Activated CD4-positive, alpha-beta T cell treated with anti-CD3 and anti-CD28 coated beads, Interleukin-2, amount 50 U/mL, for 4 hours (primary cell): ENCODE results near the gene LRFN5.
"Not testable (repeated sequence)": the region's sequence is repeated elsewhere in the genome, so short reads cannot be mapped to it uniquely, and the experiment has no call there.

Experiments used
- DNase-seq, 2 experiments: peaks; one replicate each; pipeline ENCODE4 v3.0.0-alpha.2; 2020

The LRFN5 gene

DNA sequence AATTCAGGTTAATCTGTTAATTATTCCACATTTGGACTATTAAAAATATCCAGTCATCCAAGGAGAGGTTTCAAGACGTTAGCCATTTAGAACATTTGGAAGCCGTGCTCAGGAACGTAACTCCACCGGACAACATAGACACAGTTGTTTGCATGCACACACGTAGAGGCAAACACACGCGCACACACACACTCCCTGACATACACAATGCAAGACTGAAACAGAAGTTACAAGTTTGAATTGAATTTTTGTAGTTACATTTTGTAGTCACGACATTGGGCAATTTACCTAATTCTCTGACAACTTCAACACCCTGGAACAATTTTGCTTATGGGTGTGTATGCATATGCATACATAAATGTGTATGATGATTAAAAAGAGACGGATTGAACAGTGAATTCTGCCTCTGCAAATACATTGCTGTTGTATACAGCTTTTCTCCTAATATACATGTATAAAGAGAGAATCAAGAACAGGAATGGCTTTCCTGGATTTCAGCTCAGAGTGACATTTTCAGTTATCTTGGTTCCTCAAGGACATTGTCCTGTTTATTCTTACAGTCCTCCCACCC is 298.8 kb downstream of the LRFN5 start:
- DNase-seq: no peak

DNA sequence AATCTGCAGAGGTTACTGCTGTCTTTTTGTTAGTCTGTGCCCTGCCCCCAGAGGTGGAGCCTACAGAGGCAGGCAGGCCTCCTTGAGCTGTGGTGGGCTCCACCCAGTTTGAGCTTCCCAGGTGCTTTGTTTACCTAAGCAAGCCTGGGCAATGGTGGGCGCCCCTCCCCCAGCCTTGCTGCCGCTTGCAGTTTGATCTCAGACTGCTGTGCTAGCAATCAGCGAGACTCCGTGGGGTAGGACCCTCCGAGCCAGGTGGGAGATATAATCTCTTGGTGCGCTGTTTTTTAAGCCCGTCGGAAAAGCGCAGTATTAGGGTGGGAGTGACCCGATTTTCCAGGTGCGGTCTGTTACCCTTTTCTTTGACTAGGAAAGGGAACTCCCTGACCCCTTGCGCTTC is 304.5 kb downstream of the LRFN5 start:
- not testable (repeated sequence) for DNase-seq

DNA sequence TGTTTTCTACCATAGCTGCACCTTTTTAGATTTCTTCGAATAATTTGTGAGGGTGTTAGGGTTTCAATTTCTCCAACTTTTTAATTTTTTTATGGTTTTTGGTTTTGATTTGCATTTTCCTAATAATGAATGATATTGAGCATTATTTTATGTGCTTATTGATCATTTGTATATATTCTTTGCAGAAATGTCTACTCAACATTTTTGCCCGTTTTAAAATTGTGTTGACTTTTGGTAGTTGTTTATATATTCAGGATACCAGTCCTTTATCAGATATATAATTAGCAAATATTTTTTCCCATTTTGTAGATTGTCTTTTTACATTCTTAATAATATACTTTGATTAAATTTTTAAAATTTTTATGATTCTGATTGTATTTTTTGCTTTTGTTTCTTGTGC is 306.7 kb downstream of the LRFN5 start:
- DNase-seq: no peak

DNA sequence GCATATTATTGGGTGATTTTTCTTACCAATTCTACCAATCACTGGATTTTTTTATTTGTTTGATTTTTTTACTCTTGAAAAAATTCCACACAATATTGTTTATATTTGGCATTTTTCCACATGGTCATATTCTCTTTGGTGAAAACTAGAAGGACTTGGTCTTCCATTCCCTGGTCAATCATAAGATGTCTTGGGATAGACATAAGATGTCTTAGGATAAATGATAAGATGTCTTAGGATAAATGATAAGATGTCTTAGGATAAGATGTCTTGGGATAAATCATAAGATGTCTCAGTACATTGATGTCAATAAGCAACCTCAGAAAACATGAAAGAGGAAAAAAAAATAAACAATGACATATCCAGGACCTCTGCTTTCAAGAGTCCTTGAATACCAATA is 309.1 kb downstream of the LRFN5 start:
- DNase-seq: no peak

DNA sequence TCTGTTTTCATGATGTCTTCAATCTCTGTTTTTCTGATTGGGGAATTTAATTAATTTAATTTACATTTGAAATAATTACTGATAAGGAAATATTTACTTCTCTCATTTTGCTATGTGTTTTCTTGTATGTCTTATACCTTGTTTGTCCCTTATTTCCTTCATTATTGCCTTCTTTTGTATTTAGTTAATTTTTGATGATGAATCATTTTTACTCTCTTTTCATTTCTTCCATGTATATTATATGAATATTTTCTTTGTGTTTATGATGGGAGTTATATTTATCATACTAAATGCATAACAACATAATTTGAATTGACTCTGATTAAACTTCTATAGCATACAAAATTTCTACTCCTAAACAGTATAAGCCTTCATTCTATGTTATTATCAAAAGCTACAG is 309.6 kb downstream of the LRFN5 start:
- no peak for DNase-seq

DNA sequence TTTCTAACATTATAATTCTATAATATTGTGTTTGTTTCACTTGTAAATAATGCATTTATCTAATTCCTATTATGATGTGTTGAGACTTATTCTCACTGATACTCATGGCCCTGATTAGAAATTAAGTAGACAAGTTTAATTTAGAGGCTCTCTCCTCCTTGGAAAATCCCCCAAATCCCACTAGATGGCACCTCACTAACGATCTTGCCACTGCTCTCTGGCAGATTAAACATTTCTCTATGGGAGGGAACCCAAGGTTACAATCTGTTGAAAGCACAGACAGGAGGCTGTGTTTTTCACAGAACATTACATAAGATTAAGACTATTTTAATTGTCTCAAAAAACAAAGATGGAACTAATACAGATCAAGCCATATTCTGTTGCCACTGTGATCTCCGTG is 318.7 kb downstream of the LRFN5 start:
- no peak for DNase-seq

DNA sequence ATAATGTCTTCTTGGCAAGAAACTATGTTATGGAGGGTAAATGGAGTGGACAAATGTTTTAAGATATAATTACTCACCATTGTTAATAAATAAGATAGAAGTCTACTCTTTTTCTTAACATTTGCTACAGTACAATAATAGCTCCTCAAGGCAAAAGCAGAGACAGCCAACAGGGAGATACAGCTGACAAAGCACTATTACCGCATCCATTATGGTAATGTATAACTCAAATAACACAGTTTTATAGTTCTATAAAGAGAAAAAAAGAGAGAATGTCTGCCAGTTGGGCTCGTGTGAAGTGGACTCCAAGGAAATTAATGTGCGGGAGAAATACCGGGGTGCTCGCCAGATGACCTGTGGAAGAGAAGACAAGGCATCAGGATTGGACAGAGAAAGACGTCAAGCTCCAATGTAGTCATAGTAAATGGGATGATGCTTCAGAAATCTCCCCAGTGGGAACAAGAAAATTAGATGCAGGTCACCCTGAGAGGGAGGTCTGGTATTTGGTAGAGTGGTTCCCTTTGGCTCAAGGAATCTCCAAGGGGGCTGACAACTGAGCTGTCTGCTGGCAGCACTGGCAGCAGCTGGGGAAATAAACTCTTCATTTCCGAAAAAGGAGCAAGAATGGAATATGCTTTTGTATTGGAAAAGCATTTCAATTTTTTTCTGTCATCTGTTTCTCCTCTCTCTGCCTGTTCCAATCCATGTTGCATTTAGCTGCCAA is 343.9 kb downstream of the LRFN5 start:
- DNase-seq: no peak
